ENCODE data around the gene SERP2.
"Not testable (repeated sequence)": the region's sequence is repeated elsewhere in the genome, so short reads cannot be mapped to it uniquely, and the experiment has no call there.

Gene SERP2

DNA sequence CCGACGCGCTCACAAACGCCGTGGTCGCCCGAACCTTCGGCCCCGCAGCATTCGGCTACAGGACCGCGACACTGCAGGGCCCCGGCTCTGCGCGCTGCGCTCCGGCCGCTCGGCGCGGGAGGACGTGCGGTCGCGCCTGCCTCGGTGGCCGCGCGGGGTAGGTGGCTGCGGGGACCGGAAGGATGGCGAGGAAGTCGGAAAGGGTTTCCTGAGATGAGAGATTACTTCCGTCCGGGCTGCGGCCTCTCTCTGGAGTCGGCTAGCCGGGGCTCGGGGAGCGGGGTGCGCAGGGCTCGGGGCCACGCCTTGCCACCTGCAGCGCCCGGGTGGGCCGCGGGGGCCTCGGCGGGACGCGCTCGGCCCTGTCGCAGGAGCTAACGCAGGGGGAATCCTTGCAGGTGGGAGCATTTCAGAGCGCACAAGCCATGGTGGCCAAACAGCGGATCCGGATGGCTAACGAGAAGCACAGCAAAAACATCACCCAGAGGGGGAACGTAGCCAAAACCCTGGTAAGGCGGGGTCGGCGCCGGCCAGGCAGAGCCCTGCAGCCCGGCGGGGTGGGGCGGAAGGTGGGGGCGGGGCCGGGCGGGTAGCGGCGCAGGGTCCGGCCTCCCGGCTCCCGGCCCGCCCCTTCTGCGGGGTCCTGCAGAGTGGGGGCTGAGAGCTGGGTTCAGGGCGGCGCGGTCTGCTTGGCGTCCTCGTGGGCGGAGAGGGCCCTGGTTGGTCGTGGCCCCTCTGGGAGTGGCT, at the start of gene SERP2:
TSS of gene SERP2 (plus strand) at position 224 of the 747 bp plus-strand sequence. CDS start at position 426, 202 bp downstream.
- TF ChIP-seq JUND (IDR thresholded peaks at IDR 0.05; ENCODE audit: low read depth) = no peak
- in situ Hi-C loops (cut with HindIII; ENCODE audit: low pct_unique_long_range_greater_than_20kb, low sequenced_read_pairs) = no loop called here
- DNase-seq (ENCODE audit: low read depth in 1 of 2, low spot score in 1 of 2) = no peak

DNA sequence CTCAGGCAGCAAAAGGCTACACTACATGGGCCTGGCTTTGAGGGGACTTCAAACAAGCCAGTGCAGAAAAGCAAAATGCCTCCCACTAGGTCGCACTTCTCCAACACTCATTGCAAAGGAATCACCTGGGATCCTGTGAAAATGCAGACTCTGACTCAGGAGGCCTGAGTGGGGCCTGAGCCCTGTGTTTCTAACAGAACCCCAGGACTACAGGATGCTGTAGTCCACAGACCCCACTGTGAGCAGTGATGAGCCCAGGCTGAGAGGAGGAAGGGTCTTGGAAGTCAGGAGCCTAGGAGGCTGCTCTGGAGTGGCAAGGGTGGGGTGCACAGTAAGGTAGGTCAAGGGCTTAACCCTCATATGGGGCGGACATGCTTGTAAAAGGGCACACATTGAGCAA, 46.7 kb upstream of the SERP2 start:
- no peak for TF ChIP-seq JUND (IDR thresholded peaks at IDR 0.05; ENCODE audit: low read depth)
- DNase-seq (ENCODE audit: low read depth in 1 of 2, low spot score in 1 of 2) = no peak
- in situ Hi-C loops (cut with HindIII; ENCODE audit: low pct_unique_long_range_greater_than_20kb, low sequenced_read_pairs) = no loop called here

DNA sequence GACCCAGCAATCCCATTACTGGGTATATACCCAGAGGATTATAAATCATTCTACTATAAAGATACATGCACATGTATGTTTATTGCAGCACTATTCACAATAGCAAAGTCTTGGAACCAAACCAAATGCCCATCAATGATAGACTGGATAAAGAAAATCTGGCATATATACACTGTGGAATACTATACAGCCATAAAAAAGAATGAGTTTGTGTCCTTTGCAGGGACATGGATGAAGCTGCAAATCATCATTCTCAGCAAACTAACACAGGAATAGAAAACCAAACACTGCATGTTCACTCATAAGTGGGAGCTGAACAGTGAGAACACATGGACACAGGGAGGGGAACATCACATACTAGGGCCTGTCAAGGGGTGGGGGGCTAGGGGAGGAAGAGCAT, 44.6 kb upstream of the SERP2 start:
- in situ Hi-C loops (cut with HindIII; ENCODE audit: low pct_unique_long_range_greater_than_20kb, low sequenced_read_pairs); DNase-seq (ENCODE audit: low read depth in 1 of 2, low spot score in 1 of 2): not testable (repeated sequence)

DNA sequence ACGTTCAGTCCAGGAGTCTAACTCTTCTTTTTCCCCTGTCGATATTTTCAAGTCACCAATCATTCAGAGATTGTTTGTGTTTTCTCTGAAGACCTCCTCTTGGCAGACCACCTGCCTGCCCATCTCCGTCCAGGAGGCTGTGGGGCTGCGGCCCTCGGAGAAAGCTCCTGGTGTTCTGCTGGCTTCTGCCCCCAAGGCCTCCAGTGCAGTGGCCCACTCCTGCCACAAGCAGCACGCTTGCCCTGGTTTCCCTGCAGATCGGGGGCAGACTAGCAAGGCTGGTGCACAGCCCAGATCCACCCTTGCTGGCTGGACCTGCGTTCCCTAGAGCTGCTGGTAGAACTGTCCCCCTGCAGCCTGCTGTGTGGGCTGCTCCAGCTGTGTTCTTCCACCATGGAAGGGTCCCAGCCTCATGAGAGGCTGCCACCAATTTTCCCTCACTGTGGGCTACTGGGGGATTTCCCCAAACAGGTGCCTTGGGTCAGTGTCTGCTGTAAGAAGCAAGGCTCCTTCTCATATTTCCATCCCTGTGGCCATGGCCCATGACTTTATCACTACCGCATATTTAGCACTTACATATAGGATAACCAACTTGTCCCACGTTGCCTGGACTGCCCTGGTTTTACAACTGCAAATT, 43.6 kb upstream of the SERP2 start:
- in situ Hi-C loops (cut with HindIII; ENCODE audit: low pct_unique_long_range_greater_than_20kb, low sequenced_read_pairs) = no loop called here
- TF ChIP-seq JUND (IDR thresholded peaks at IDR 0.05; ENCODE audit: low read depth) = no peak

DNA sequence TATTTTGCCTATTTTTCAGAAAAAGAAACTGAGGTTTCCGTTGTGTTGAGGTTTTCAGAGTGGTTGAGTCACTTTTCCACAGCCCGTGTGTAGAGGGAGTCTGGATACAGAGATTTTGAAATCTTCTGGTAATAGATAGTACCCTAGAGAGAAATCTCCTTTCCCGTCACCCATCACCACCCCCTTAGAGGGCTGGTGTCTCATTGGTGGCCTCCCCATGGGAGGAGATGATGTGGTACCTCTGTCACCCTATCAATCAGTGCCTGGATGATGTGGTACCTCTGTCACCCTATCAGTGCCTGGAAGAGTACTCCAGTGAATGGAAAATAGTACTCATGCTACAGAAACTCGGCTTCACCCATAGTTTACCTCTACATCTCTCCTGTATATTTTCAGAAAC, 42.2 kb upstream of the SERP2 start:
- in situ Hi-C loops (cut with HindIII; ENCODE audit: low pct_unique_long_range_greater_than_20kb, low sequenced_read_pairs) = no loop called here
- DNase-seq (ENCODE audit: low read depth in 1 of 2, low spot score in 1 of 2) = no peak
- TF ChIP-seq JUND (IDR thresholded peaks at IDR 0.05; ENCODE audit: low read depth) = no peak

More for the DNA sequence above, 43.6 kb upstream of the SERP2 start:
- no peak for DNase-seq (ENCODE audit: low read depth in 1 of 2, low spot score in 1 of 2)

DNA sequence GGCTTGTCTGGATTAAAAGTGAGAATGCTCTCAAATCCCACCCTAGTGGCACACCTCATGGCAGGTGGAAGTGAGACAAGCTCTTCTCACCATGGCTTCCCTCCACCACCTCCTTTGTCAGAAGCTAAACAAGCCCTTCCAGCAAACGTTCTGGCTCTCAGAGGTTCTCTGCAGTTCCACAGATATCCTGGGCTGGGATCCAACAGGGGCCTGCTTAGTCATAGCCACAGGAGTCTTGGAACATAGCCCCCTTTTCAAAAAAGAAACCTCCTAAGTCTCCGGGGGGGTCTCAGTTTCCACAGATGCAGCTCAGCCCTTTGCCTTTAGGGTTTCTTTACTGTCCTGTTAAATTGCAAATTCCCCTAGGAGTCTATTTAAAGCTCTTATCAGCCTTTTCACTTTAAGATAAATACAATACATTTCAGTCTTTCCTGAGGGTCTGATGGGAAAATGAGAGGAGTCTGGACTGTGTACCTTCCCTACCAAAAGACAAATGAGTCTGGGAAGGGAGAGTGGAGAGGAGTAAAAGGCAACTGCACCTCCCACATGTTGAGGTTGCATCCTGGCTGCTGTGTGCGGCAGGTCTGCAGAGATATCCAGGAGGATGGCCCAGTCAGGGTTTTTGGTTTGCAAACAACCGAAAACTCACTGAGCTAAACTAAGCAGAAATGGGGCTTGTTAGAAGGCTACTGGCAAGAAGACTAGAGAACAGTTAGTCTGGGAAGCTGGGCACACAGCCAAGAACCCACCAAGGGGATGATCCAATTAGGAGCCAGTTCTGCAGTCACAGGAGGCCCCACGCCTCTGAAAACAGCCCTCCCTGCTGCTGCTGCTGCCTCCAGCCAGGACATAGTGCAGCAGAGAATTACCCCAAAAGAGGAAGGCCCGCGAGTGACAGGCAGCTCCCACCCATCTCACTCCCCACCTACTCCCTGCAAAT, 41.4 kb upstream of the SERP2 start:
- in situ Hi-C loops (cut with HindIII; ENCODE audit: low pct_unique_long_range_greater_than_20kb, low sequenced_read_pairs) = no loop called here
- no peak for DNase-seq (ENCODE audit: low read depth in 1 of 2, low spot score in 1 of 2)
- no peak for TF ChIP-seq JUND (IDR thresholded peaks at IDR 0.05; ENCODE audit: low read depth)

DNA sequence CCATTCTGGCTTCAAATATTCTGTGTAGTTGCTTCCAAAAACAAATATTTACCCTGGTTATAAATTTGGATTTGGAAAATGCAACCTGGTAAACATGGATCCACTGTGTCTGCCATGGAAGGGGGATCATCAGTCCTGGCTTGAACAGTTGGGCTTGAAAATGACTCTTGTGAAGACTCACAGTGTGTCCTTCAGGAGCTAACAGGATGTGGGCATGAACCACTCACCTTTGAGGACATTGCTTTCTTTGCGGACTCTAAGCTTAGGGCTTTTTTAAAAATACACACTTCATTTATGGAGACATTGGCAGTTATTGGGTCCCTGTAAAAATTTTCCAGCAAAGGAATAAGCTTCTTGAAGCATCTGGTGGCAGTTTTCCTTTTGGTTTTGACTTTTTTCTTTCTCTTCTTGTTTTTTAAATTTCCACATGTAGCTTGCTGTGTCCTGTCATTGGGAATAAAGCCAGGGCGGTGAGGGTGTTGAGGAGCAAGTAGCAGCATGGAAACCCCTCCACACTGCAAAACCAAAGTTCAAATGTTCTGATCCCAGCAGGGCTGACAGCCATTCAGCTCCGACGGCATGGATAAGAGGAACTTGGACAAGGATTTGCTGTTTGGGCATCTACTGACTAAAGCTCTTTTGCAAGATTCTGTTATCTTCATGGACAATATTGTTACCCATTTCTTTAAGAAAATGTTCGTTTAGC, 39.5 kb upstream of the SERP2 start:
- no peak for TF ChIP-seq JUND (IDR thresholded peaks at IDR 0.05; ENCODE audit: low read depth)
- in situ Hi-C loops (cut with HindIII; ENCODE audit: low pct_unique_long_range_greater_than_20kb, low sequenced_read_pairs) = no loop called here
- DNase-seq (ENCODE audit: low read depth in 1 of 2, low spot score in 1 of 2) = no peak

DNA sequence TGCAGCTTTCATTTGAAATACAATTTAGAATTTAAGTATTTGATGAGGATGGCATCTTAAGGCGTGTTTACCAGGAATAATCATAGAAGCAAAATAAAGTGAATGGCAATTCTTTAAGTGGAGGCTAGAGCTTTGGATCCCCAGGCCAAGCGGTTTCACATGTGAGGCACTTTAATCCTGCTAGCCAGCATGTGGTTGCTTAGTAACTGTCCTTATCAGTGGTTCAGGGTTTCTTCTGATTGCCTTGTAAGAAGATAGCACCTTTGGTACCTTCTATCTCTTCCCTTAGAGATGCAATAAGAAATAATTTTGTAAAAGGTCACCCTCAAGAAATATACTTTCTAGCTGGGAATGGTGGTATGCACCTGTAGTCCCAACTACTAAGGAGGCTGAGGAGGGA, 38.9 kb upstream of the SERP2 start:
- in situ Hi-C loops (cut with HindIII; ENCODE audit: low pct_unique_long_range_greater_than_20kb, low sequenced_read_pairs) = no loop called here
- DNase-seq (ENCODE audit: low read depth in 1 of 2, low spot score in 1 of 2) = no peak
- TF ChIP-seq JUND (IDR thresholded peaks at IDR 0.05; ENCODE audit: low read depth) = no peak

DNA sequence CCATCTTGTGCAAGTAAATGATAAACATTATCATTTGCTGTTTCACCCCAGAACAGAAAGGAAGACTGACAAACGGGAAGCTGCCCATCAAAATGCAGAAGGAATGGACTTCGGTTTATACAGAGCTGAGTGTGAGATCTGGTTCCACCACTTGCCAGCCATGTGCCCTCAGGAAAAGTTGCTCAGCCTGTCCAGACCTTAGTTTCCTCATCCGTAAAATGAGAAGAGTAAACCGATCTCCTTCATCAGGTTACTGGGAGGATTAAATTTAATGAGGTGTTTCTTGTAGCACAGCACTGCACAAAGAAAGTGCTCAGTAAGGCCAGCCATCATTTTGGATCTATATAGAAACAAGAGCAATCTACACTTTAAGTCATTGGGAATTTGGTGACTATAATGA, 36.7 kb upstream of the SERP2 start:
- DNase-seq (ENCODE audit: low read depth in 1 of 2, low spot score in 1 of 2) = peak in 1 of 2 experiments; percentile 74
- no peak for TF ChIP-seq JUND (IDR thresholded peaks at IDR 0.05; ENCODE audit: low read depth)

DNA sequence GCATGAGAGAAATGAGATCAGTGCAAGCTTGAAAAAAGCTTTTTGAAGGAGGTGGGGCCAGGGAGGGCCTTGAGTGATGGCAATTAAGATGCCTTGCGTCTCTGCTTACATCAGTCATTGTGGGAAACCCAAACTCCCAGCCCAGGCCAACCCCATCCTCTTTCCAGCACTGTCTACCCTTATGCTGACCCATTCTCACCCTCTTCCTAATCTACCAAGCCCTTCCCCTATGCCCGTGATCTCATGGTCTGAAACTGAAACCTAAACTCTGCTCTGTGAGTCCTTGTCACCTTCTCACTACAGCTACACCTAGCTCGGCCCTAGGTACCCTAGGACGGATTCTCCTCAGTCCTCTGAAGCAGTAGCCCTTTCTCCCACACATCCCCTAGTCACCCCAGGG, 36.0 kb upstream of the SERP2 start:
- in situ Hi-C loops (cut with HindIII; ENCODE audit: low pct_unique_long_range_greater_than_20kb, low sequenced_read_pairs) = no loop called here
- no peak for TF ChIP-seq JUND (IDR thresholded peaks at IDR 0.05; ENCODE audit: low read depth)
- DNase-seq (ENCODE audit: low read depth in 1 of 2, low spot score in 1 of 2) = no peak

More for the DNA sequence above, 36.7 kb upstream of the SERP2 start:
- in situ Hi-C loops (cut with HindIII; ENCODE audit: low pct_unique_long_range_greater_than_20kb, low sequenced_read_pairs) = no loop called here

DNA sequence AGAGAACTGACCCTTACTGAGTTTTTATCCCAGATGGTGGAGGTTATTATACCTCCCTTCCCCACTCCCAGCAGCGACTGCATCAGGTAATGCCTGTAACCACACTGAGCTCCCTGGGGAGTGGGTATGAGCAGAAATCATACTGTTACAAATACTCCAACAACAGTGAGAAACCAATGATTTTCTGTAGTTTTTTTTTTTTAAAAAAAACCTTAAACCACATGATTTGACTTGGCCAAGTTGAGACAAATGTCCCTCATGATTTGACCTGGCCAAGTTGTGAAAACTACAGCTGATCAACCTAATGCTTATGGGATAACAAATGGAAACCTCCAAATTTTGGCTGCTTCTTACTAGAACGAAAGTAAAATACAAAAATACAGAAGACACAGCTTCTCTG, 33.1 kb upstream of the SERP2 start:
- in situ Hi-C loops (cut with HindIII; ENCODE audit: low pct_unique_long_range_greater_than_20kb, low sequenced_read_pairs) = no loop called here
- TF ChIP-seq JUND (IDR thresholded peaks at IDR 0.05; ENCODE audit: low read depth) = no peak
- no peak for DNase-seq (ENCODE audit: low read depth in 1 of 2, low spot score in 1 of 2)

DNA sequence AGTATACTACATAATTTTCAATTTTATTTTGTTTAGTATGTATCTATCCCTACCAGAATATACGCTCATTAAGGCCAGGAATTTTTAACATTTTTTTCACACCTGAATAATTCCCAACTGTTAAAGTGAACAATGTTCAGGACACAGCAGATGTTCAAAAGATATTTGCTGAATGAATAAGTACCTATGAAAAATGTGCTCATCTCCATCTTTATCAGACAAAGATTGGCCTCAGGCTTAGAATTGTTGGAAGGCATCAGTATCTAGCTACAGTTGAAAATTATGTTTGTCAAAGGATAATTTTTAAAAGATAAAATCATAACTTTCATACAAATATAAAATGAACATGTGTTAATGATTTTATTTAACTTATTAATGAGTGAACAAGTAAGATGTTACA, 30.9 kb upstream of the SERP2 start:
- no peak for DNase-seq (ENCODE audit: low read depth in 1 of 2, low spot score in 1 of 2)
- no peak for TF ChIP-seq JUND (IDR thresholded peaks at IDR 0.05; ENCODE audit: low read depth)
- in situ Hi-C loops (cut with HindIII; ENCODE audit: low pct_unique_long_range_greater_than_20kb, low sequenced_read_pairs) = no loop called here

All from T47D (cell line).